K562 (cell line): ENCODE measurements around the gene C1QTNF8. TPM values are rescaled to one million over a fixed set of nuclear protein-coding genes. Genes with fewer than 3 reads are reported as not detected.

Source experiments
- ATAC-seq: fragments of 200-7000 bp; cut with Tn5 transposase; 3 replicates; pipeline ENCODE4 v1.9.1; 2020; ENCODE audit warnings: moderate library complexity
- BruUV-seq: library from RNA; stranded (reverse); fragments of 400-500 nt; replicated peaks from 2 replicates; lab custom pipeline; 2021; lab: Mats Ljungman, UMichigan
- CTCF ChIA-PET: fragments of 300-600 bp; formaldehyde crosslinking; extraction: SDS; loops from one replicate; lab custom pipeline; 2021; ENCODE audit warnings: low intra/inter-chr PET ratio; lab: Yijun Ruan, JAX
- POLR2A ChIA-PET: fragments of 300-600, 350-650 bp; sonication (Branson Sonifier 250); formaldehyde crosslinking; extraction: SDS; loops from one replicate; lab custom pipeline; 2021; ENCODE audit warnings: antibody characterized with exemption, inconsistent platforms; lab: Yijun Ruan, JAX
- DNase-seq, 4 experiments: peaks; one replicate each; pipeline versions ENCODE4 v3.0.0 to v3.0.0-alpha.2; 2011 to 2018; ENCODE audit warnings: low spot score in 3 of 4, mixed read lengths in 3 of 4; ENCODE audit errors: extremely low read depth in 1 of 4
- FAIRE-seq: peaks from 2 replicates; lab custom pipeline; 2011; peaks lifted over from hg19 to GRCh38; lab: Jason Lieb, UNC
- H2AFZ ChIP-seq: 2 replicates; pipeline ENCODE4 v1.6.0; 2011; ENCODE audit warnings: low read depth, low read length, control low read depth, inconsistent platforms
- H3K27ac ChIP-seq: fragments of 200-600 bp; 3 replicates; pipeline ENCODE4 v1.8.0; 2011; ENCODE audit warnings: low read depth, mild to moderate bottlenecking, control low read depth, inconsistent platforms, low read length, moderate library complexity, mixed read lengths; ENCODE audit errors: extremely low read depth
- H3K27me3 ChIP-seq, 2 experiments: fragments of 300-600 bp in 1 of 2; 2 replicates in 1 of 2; 3 replicates in 1 of 2; pipeline versions ENCODE4 v1.6.0 to v1.8.0; 2011; ENCODE audit warnings: inconsistent platforms in 2 of 2, low read length in 2 of 2, mild to moderate bottlenecking in 1 of 2, mixed read lengths in 1 of 2, moderate library complexity in 1 of 2; ENCODE audit not compliant: control insufficient read depth in 2 of 2, insufficient read depth in 2 of 2
- H3K36me3 ChIP-seq: fragments of 300-600 bp; 3 replicates; pipeline ENCODE4 v1.8.0; 2011; ENCODE audit warnings: mild to moderate bottlenecking, low read length, inconsistent platforms; ENCODE audit not compliant: control insufficient read depth, insufficient read depth
- H3K4me1 ChIP-seq, 2 experiments: fragments of 200-600 bp in 1 of 2; replicated peaks in 1 of 2; 2 replicates in 1 of 2; 3 replicates in 1 of 2; pipeline versions ENCODE4 v1.5.1 to v1.8.0; 2011; ENCODE audit warnings: inconsistent platforms in 2 of 2, low read length in 2 of 2, mild to moderate bottlenecking in 1 of 2, mixed read lengths in 1 of 2, moderate library complexity in 1 of 2; ENCODE audit not compliant: control insufficient read depth in 2 of 2, insufficient read depth in 2 of 2
- H3K4me2 ChIP-seq: 2 replicates; pipeline ENCODE4 v1.6.1; 2011; ENCODE audit warnings: low read length, control low read depth, inconsistent platforms, mixed read lengths; ENCODE audit not compliant: insufficient read depth
- H3K4me3 ChIP-seq: fragments of 200-600 bp; sonication (generic), shearing (Covaris generic); 2 replicates; pipeline ENCODE4 v1.5.1; 2016; ENCODE audit warnings: control low read depth, inconsistent platforms
- H3K79me2 ChIP-seq: fragments of 200-600 bp; 3 replicates; pipeline ENCODE4 v1.8.0; 2011; ENCODE audit warnings: low read length, inconsistent platforms; ENCODE audit not compliant: control insufficient read depth, insufficient read depth
- H3K9ac ChIP-seq, 2 experiments: 2 replicates each; pipeline versions ENCODE4 v1.6.0 to v1.6.1; 2011; ENCODE audit warnings: low read depth in 2 of 2, low read length in 2 of 2, control low read depth in 1 of 2, inconsistent platforms in 1 of 2, mild to moderate bottlenecking in 1 of 2, mixed read lengths in 1 of 2; ENCODE audit not compliant: insufficient read depth in 1 of 2
- H3K9me1 ChIP-seq: one replicate; pipeline ENCODE4 v1.6.0; 2011; ENCODE audit warnings: inconsistent platforms, mild to moderate bottlenecking, low read length, moderate library complexity; ENCODE audit not compliant: control insufficient read depth, insufficient read depth
- H3K9me3 ChIP-seq: replicated peaks from 2 replicates; pipeline ENCODE4 v1.5.1; 2011; ENCODE audit warnings: low read depth, low read length, inconsistent platforms; ENCODE audit not compliant: control insufficient read depth, insufficient read depth
- H4K20me1 ChIP-seq: replicated peaks from 2 replicates; pipeline ENCODE4 v1.6.1; 2011; ENCODE audit warnings: low read length, inconsistent platforms, mixed read lengths; ENCODE audit not compliant: control insufficient read depth, insufficient read depth
- HDAC8 ChIP-seq: fragments of 450-650 bp; IDR thresholded peaks from 2 replicates; pipeline ENCODE4 v1.6.1; 2016; ENCODE audit warnings: mild to moderate bottlenecking, missing genetic modification characterization, moderate library complexity, missing compliant biosample characterization
- KHSRP ChIP-seq: fragments of 450-650 bp; IDR thresholded peaks from 2 replicates; pipeline ENCODE4 v1.6.1; 2017
- ZBTB17 ChIP-seq: fragments of 450-650 bp; formaldehyde crosslinking; IDR thresholded peaks from 2 replicates; pipeline ENCODE4 v1.4.0; 2020; ENCODE audit warnings: mild to moderate bottlenecking
- WGBS: fragments of 100-300 bp; shearing (Covaris generic); methylation state at CpG from one replicate; pipeline ENCODE4 v1.1.6; 2016; ENCODE audit warnings: low coverage, mixed read lengths; ENCODE audit not compliant: insufficient coverage; ENCODE audit errors: missing lambda C conversion rate; 5-methylcytosine and 5-hydroxymethylcytosine counted together
- in situ Hi-C: fragments of 300-500 bp; cut with MboI; formaldehyde crosslinking; loops from 4 replicates; pipeline ENCODE4 v1.15.0; 2018; ENCODE audit warnings: inconsistent platforms, mixed read lengths
- intact Hi-C: fragments of 100-400 bp; cut with micrococcal nuclease; formaldehyde crosslinking; loops from 2 replicates; pipeline ENCODE4 v1.14.2; 2022
- polyA plus RNA-seq, 8 experiments: library from polyadenylated mRNA; depleted of rRNA in 4 of 8; stranded (reverse) in 5 of 8; unstranded in 3 of 8; fragments of >200 nt; fragmentation: Nextera tagmentation in 2 of 8; fragmentation: Illumina TruSeq in 1 of 8; extraction: Ambion mirVana in 2 of 8; extraction: Trizol in 1 of 8; gene quantifications; 2 replicates each; pipeline versions ENCODE4 v1.2.1 to v1.2.3, GENCODE V29; 2011 to 2014; ENCODE audit warnings: inconsistent platforms in 1 of 8, missing spikeins in 1 of 8
- total RNA-seq, 7 experiments: library from RNA; depleted of rRNA in 6 of 7; stranded (reverse); fragments of >200 nt in 6 of 7; fragmentation: Illumina TruSeq in 2 of 7; extraction: Trizol in 2 of 7; gene quantifications; 2 replicates each; pipeline versions ENCODE4 v1.2.1 to v1.2.3, GENCODE V29; 2011 to 2021; ENCODE audit warnings: low replicate concordance in 1 of 7
- TF ChIP-seq, protein P1 (sequence below), 2 experiments: fragments of 450-650 bp; IDR thresholded peaks; 2 replicates each; pipeline ENCODE4 v1.6.1; 2018; ENCODE audit warnings: mild to moderate bottlenecking in 2 of 2, low read depth in 1 of 2; ENCODE audit not compliant: partially characterized antibody in 2 of 2

Gene C1QTNF8
- total and polyA plus RNA-seq, 9 of the 15 experiments (the other 6 are each of a cell fraction or from before 2014, with no cell fraction given), result not detected

DNA sequence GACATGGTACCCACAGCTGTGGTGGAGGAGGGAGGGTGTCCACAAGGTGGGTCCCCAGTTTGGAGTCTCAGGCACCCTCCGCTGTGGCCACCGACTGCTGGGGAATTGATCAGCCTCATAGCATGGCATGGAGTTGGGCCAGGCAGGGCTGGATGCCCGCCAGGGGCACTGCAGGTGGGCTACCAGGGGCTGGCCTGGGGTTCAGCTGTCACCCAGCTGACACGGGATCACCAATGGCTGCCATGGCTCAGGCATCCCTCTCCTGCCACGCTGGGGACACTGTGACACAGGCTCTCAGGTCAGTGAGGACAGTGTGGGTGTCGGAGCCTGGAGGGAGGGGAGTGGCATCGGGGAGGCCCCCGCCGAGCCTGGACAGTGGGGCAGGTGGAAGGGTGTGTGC is 43.3 kb downstream of the C1QTNF8 start (continued):
- TF ChIP-seq, protein P1, sequence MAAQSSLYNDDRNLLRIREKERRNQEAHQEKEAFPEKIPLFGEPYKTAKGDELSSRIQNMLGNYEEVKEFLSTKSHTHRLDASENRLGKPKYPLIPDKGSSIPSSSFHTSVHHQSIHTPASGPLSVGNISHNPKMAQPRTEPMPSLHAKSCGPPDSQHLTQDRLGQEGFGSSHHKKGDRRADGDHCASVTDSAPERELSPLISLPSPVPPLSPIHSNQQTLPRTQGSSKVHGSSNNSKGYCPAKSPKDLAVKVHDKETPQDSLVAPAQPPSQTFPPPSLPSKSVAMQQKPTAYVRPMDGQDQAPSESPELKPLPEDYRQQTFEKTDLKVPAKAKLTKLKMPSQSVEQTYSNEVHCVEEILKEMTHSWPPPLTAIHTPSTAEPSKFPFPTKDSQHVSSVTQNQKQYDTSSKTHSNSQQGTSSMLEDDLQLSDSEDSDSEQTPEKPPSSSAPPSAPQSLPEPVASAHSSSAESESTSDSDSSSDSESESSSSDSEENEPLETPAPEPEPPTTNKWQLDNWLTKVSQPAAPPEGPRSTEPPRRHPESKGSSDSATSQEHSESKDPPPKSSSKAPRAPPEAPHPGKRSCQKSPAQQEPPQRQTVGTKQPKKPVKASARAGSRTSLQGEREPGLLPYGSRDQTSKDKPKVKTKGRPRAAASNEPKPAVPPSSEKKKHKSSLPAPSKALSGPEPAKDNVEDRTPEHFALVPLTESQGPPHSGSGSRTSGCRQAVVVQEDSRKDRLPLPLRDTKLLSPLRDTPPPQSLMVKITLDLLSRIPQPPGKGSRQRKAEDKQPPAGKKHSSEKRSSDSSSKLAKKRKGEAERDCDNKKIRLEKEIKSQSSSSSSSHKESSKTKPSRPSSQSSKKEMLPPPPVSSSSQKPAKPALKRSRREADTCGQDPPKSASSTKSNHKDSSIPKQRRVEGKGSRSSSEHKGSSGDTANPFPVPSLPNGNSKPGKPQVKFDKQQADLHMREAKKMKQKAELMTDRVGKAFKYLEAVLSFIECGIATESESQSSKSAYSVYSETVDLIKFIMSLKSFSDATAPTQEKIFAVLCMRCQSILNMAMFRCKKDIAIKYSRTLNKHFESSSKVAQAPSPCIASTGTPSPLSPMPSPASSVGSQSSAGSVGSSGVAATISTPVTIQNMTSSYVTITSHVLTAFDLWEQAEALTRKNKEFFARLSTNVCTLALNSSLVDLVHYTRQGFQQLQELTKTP (IDR thresholded peaks at IDR 0.05; ENCODE audit: low read depth in 1 of 2, partially characterized antibody in 2 of 2), result no peak
- TF ChIP-seq KHSRP, result no peak

DNA sequence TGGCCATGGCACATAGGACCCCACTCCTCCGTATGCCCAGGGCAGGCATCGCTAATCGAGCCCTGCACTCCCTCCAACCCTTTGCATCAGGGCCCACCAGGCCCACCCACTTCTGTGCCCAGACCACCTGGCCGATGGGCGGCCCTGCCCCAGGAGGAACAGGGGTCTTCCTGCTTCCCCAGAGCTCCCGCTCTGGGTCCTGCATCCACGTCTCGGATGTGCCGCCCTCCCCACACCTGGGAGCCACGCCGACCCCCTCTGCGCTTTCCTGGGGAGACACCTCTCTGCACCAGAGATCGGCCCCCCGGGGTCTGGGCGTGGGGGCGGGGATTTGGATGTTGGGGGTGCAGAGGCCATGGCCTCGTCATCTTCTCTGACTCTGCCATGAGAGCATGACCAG is 44.6 kb downstream of the C1QTNF8 start:
- no peak for DNase-seq
- Histone ChIP-seq H2AFZ (no peak overlapping the region), H3K9me3 (no peaks in the 10 kb centered on the region), H3K79me2 (no peaks in the 10 kb centered on the region), H3K27me3 (peaks cover 12 to 43% of the 10 kb centered on the region in 2 experiments; a peak in 3 of 5 replicates), H4K20me1 (no peaks in the 10 kb centered on the region), H3K36me3 (no peaks in the 10 kb centered on the region), H3K4me3 (no peak overlapping the region), H3K9me1 (no peaks in the 10 kb centered on the region), H3K27ac (no peak overlapping the region), H3K4me1 (peaks cover 0 to 57% of the 10 kb centered on the region in 2 experiments; a peak in 2 of 5 replicates), H3K4me2 (no peak overlapping the region), H3K9ac (no peak overlapping the region; a peak in 1 of 4 replicates)
- POLR2A ChIA-PET, result interaction anchor here (0.6 kb wide), 2 partner anchors 18 to 45 kb away, joined by 3 to 6 read pairs; no protein-coding TSS in a partner anchor
- BruUV-seq, result no TSS peak
- FAIRE-seq, result no peak
- 11% methylated on average over 17 of the region's 17 CpGs for WGBS
- in situ Hi-C loops, result loop anchor here (10.0 kb wide), 1 partner anchor 337 kb away; the partner anchor contains the start of gene METRN
- CTCF ChIA-PET, result no interaction called here
- intact Hi-C loops, result no loop called here
- ATAC-seq, result no peak
- no peak for TF ChIP-seq HDAC8 (tag)
- TF ChIP-seq ZBTB17 (CRISPR knock-in tag), result peak; percentile 88
